A549 (cell line): Measurements from ENCODE around the gene RFPL1. TPM values are rescaled to one million over a fixed set of nuclear protein-coding genes. Genes with fewer than 3 reads are reported as not detected.
A peak's percentile ranks its signal among the peaks of the same experiment; 100 is the strongest.

Experiments
- ATAC-seq, 2 experiments: fragments of 200-7000 bp in 1 of 2; fragments of >200 bp in 1 of 2; cut with Nextera tagmentation in 1 of 2; cut with Tn5 transposase in 1 of 2; 3 replicates each; pipeline versions ENCODE4 v1.8.0 to v1.9.1; 2018 to 2020; ENCODE audit warnings: mild to moderate bottlenecking in 1 of 2, moderate library complexity in 1 of 2
- CTCF ChIA-PET: fragments of 300-600 bp; sonication (Branson Sonifier 250); formaldehyde crosslinking; extraction: SDS; loops from one replicate; lab custom pipeline; 2021; ENCODE audit warnings: antibody characterized with exemption, inconsistent platforms; lab: Yijun Ruan, JAX
- POLR2A ChIA-PET: fragments of 350-600 bp; formaldehyde crosslinking; extraction: SDS; loops from one replicate; lab custom pipeline; 2021; ENCODE audit warnings: antibody characterized with exemption, inconsistent platforms; lab: Yijun Ruan, JAX
- DNase-seq, 2 experiments: peaks; one replicate each; pipeline versions ENCODE4 v3.0.0 to v3.0.0-alpha.2; 2011 to 2016; ENCODE audit warnings: low read depth in 1 of 2, low spot score in 1 of 2
- FAIRE-seq: peaks from 2 replicates; lab custom pipeline; 2011; peaks lifted over from hg19 to GRCh38; lab: Jason Lieb, UNC
- H3K27ac ChIP-seq, 2 experiments: fragments of >200 bp; sonication (Bioruptor Twin); formaldehyde crosslinking; 3 replicates each; pipeline ENCODE4 v1.5.1; 2016 to 2017
- H3K4me1 ChIP-seq: fragments of >200 bp; sonication (Bioruptor Twin); formaldehyde crosslinking; 3 replicates; pipeline ENCODE4 v1.6.1; 2016
- H3K4me2 ChIP-seq: fragments of >200 bp; sonication (Bioruptor Twin); formaldehyde crosslinking; 3 replicates; pipeline ENCODE4 v1.6.1; 2016
- H3K4me3 ChIP-seq: fragments of >200 bp; sonication (Bioruptor Twin); formaldehyde crosslinking; 3 replicates; pipeline ENCODE4 v1.5.1; 2016
- H3K9me3 ChIP-seq: fragments of >200 bp; sonication (Bioruptor Twin); formaldehyde crosslinking; 3 replicates; pipeline ENCODE4 v1.6.1; 2016
- BHLHE40 ChIP-seq: IDR thresholded peaks from 2 replicates; pipeline ENCODE4 v1.6.1; 2012; ENCODE audit warnings: low read depth, low read length, inconsistent platforms
- CBX2 ChIP-seq: fragments of 200-600 bp; sonication (generic); IDR thresholded peaks from 2 replicates; pipeline ENCODE4 v1.6.1; 2016; ENCODE audit warnings: low read depth, mild to moderate bottlenecking, borderline replicate concordance
- CBX8 ChIP-seq: fragments of 200-600 bp; sonication (generic); IDR thresholded peaks from 2 replicates; pipeline ENCODE4 v1.6.1; 2016
- CEBPB ChIP-seq, 2 experiments: fragments of >200 bp in 1 of 2; sonication (Bioruptor Twin) in 1 of 2; formaldehyde crosslinking in 1 of 2; IDR thresholded peaks; 2 replicates each; pipeline ENCODE4 v1.6.1; 2012 to 2016
- CHD4 ChIP-seq: fragments of 200-600 bp; sonication (generic); IDR thresholded peaks from 2 replicates; pipeline ENCODE4 v1.6.1; 2016; ENCODE audit warnings: antibody characterized with exemption, mild to moderate bottlenecking, borderline replicate concordance
- EP300 ChIP-seq, 2 experiments: fragments of >200 bp; sonication (Bioruptor Twin); formaldehyde crosslinking; IDR thresholded peaks; 2 replicates in 1 of 2; 3 replicates in 1 of 2; pipeline ENCODE4 v1.6.1; 2016 to 2017
- GATA3 ChIP-seq: IDR thresholded peaks from 2 replicates; pipeline ENCODE4 v1.6.1; 2012; ENCODE audit warnings: borderline replicate concordance
- HDAC2 ChIP-seq: fragments of 200-600 bp; sonication (generic); IDR thresholded peaks from 2 replicates; pipeline ENCODE4 v1.6.1; 2016
- HOXA7 ChIP-seq: fragments of 250-450 bp; sonication (Bioruptor Pico); IDR thresholded peaks from 2 replicates; pipeline ENCODE4 v1.5.0; 2020; ENCODE audit warnings: mild to moderate bottlenecking, moderate library complexity
- HOXB13 ChIP-seq: fragments of 250-450 bp; sonication (Bioruptor Pico); IDR thresholded peaks from 2 replicates; pipeline ENCODE4 v1.5.0; 2020; ENCODE audit warnings: low read depth, mild to moderate bottlenecking, moderate library complexity
- JUN ChIP-seq, 2 experiments: fragments of >200 bp; sonication (Bioruptor Twin); formaldehyde crosslinking; IDR thresholded peaks; 2 replicates in 1 of 2; 3 replicates in 1 of 2; pipeline ENCODE4 v1.6.1; 2016 to 2017
- MAFK ChIP-seq: fragments of 450-650 bp; IDR thresholded peaks from 2 replicates; pipeline ENCODE4 v1.6.1; 2014; ENCODE audit not compliant: partially characterized antibody
- PHF8 ChIP-seq: fragments of 200-600 bp; sonication (generic); IDR thresholded peaks from 2 replicates; pipeline ENCODE4 v1.6.1; 2016; ENCODE audit warnings: low read depth, mild to moderate bottlenecking, antibody characterized with exemption, moderate library complexity, borderline replicate concordance
- POLR2A ChIP-seq: IDR thresholded peaks from 2 replicates; pipeline ENCODE4 v1.6.1; 2012; ENCODE audit warnings: mild to moderate bottlenecking, low read length
- POLR2AphosphoS2 ChIP-seq: conservative IDR thresholded peaks from 2 replicates; pipeline ENCODE4 v1.6.1; 2012; ENCODE audit warnings: low read length, improper control_type of control experiment, inconsistent platforms
- RAD21 ChIP-seq, 2 experiments: fragments of >200 bp in 1 of 2; sonication (Bioruptor Twin) in 1 of 2; formaldehyde crosslinking in 1 of 2; IDR thresholded peaks in 1 of 2; conservative IDR thresholded peaks in 1 of 2; 2 replicates in 1 of 2; 3 replicates in 1 of 2; pipeline ENCODE4 v1.6.1; 2012 to 2018; ENCODE audit warnings: inconsistent platforms in 1 of 2
- RFX5 ChIP-seq: fragments of 450-650 bp; IDR thresholded peaks from 2 replicates; pipeline ENCODE4 v1.7.1; 2014; ENCODE audit warnings: antibody characterized with exemption, mild to moderate bottlenecking, moderate library complexity
- RNF2 ChIP-seq: fragments of 200-600 bp; sonication (generic); IDR thresholded peaks from 2 replicates; pipeline ENCODE4 v1.6.1; 2016; ENCODE audit warnings: low read depth, mild to moderate bottlenecking, antibody characterized with exemption, moderate library complexity, borderline replicate concordance
- SMC3 ChIP-seq: fragments of >200 bp; sonication (Bioruptor Twin); formaldehyde crosslinking; IDR thresholded peaks from 3 replicates; pipeline ENCODE4 v1.6.1; 2018; ENCODE audit warnings: inconsistent platforms
- WGBS: methylation state at CpG from one replicate; pipeline ENCODE4 v1.1.6; 2017; ENCODE audit errors: missing lambda C conversion rate; 5-methylcytosine and 5-hydroxymethylcytosine counted together
- polyA plus RNA-seq, 4 experiments: library from polyadenylated mRNA; depleted of rRNA in 3 of 4; stranded (reverse); fragments of >200 nt; fragmentation: RNase III in 1 of 4; extraction: RNeasy Plus Mini Kit Qiagen cat#74134 plus additional on column Dnase treatment in 1 of 4; gene quantifications; 2 replicates in 3 of 4; 3 replicates in 1 of 4; pipeline ENCODE4 v1.2.3, GENCODE V29; 2011 to 2017
- TF ChIP-seq, protein P1 (sequence below): IDR thresholded peaks from 2 replicates; pipeline ENCODE4 v1.6.1; 2012
- TF ChIP-seq, protein P2 (sequence below): fragments of >200 bp; sonication (Bioruptor Twin); formaldehyde crosslinking; IDR thresholded peaks from 3 replicates; pipeline ENCODE4 v1.5.1; 2016
- TF ChIP-seq, protein P3 (sequence below): fragments of 450-650 bp; IDR thresholded peaks from 2 replicates; pipeline ENCODE4 v1.6.1; 2014; ENCODE audit warnings: antibody characterized with exemption

The RFPL1 gene
- polyA plus RNA-seq, 2 of the 4 experiments (the other 2 are of a cell fraction) = not detected

DNA sequence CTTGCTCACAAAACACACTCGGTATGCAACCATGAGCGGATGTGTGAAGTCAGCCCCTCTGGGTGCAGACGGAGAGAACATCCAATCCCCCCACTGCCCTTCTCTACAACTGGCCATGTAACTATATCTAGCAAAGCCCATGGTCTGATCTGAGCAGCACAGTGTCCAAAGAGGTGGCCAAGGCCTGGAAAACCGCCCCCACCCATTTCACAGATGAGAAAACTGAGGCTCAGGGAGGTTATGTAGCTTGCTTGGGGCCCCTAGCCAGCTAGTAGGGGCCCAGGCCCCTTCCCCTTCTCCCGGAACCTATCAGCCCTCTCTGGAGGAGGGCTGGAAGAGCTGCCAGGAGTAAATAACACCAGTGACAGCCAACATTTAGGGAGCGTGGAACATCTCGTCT is 26.2 kb downstream of the RFPL1 start:
- H3K4me3 ChIP-seq = no peak overlapping the region
- no peaks in the 10 kb centered on the region for H3K9me3 ChIP-seq
- CTCF ChIA-PET = no interaction called here
- 0 out of 3 replicates have a peak, but pooled peaks cover under 1% of the 10 kb centered on the region for H3K4me1 ChIP-seq
- ATAC-seq (no peak), FAIRE-seq (no peak), DNase-seq (no peak)
- no peak overlapping the region for H3K27ac ChIP-seq
- H3K4me2 ChIP-seq = no peak overlapping the region
- POLR2A ChIA-PET = no interaction called here
- TF ChIP-seq HOXA7 (no peak), HOXB13 (CRISPR knock-in tag) (no peak), HDAC2 (no peak), JUN (IDR thresholded peaks at IDR 0.05) (no peak), POLR2A (no peak), RFX5 (no peak), CBX8 (no peak)
- WGBS = 90% methylated on average over 4 of the region's 7 CpGs

DNA sequence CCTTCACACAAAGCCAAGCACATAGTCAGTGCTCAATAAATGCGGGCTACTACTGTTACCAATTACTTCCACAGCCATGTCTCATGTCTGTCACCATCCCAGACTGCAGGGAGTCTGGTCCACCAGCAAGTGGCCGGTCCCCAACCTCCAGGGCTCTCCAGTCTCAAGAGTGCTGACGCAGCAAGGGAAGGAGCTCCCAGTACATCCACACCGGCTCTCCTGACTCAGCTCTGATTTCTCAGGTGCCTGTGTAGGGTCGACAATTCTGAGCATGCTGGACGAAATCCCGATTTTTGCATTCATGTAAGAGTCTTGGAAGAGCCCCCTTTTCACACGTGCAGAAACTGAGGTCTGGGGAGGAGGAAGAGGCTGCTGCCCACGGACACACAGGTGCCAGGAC is 31.4 kb downstream of the RFPL1 start:
- FAIRE-seq = no peak
- ATAC-seq = peak; percentile 28 to 44; a peak in 4 of 6 replicates
- ChIA-PET CTCF (interaction anchor here (0.6 to 3.7 kb wide), 18 partner anchors 9 to 97 kb away, joined by 3 to 40 read pairs (median 4); partner anchors contain the start of gene THOC5), POLR2A (interaction anchor here (0.8 kb wide), 1 partner anchor 84 kb away, joined by 3 read pairs; the partner anchor contains the start of gene THOC5)
- peak overlapping the region; percentile 51 for H3K4me3 ChIP-seq
- peak overlapping the region; percentile 87 for H3K4me2 ChIP-seq
- peak overlapping the region; percentile 65 to 84; a peak in 4 of 6 replicates for H3K27ac ChIP-seq
- WGBS = 51% methylated on average over 3 of the region's 9 CpGs
- TF ChIP-seq POLR2AphosphoS2 (no peak), MAFK (peak; percentile 86), CHD4 (no peak), CBX2 (no peak), RNF2 (no peak)
- H3K9me3 ChIP-seq = no peaks in the 10 kb centered on the region
- DNase-seq = no peak
- 0 out of 3 replicates have a peak, but pooled peaks cover 4% of the 10 kb centered on the region for H3K4me1 ChIP-seq

DNA sequence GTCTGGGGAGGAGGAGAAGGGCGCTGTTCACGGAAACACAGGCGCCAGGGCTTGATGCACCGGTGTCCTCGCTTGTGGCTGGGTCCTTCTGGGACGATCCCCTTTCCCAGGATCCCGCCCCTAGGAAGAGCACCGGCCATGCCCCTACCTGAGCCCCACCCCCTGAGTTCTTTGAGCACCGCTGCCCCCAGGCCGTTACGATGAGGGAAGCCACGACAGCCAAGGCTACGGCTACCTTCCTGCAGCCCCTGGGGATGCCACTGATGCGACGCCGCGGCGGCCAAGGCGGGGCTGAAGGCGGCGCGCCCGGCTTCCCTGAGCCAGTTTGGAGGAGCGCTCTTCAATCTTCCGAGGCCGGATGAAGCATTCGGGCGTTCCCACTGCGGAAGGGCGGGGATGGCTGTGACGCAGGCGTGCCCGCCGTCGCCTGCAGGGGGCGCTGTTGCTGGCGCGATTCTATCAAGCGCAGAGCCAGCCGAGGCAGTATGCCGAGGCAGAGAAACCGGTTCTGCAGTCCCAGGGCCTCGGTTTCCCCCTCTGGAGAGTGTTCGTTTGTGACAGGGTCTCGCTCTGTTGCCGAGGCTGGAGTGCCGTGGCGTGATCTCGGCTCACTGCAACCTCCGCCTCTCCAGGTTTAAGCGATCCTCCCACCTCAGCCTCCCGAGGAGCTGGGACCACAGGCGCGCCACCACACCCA is 31.9 kb downstream of the RFPL1 start:
- CTCF ChIA-PET = interaction anchor here (0.6 to 3.7 kb wide), 31 partner anchors 9 to 258 kb away, joined by 3 to 40 read pairs (median 3); partner anchors contain the start of genes AP1B1 and THOC5
- Histone ChIP-seq H3K9me3 (no peaks in the 10 kb centered on the region), H3K4me2 (peak overlapping the region; percentile 87), H3K4me1 (0 out of 3 replicates have a peak, but pooled peaks cover 4% of the 10 kb centered on the region), H3K27ac (peak overlapping the region; percentile 65 to 84; a peak in 4 of 6 replicates), H3K4me3 (peak overlapping the region; percentile 51)
- FAIRE-seq (no peak), DNase-seq (peak; percentile 66 to 75), ATAC-seq (peak; percentile 94 to 97)
- 23% methylated on average over 21 of the region's 54 CpGs for WGBS
- POLR2A ChIA-PET = no interaction called here
- TF ChIP-seq RAD21 (conservative IDR thresholded peaks at IDR 0.05 in 1 of 2, IDR thresholded peaks at IDR 0.05 in 1 of 2) (peak; percentile 42 to 59), EP300 (IDR thresholded peaks at IDR 0.05) (no peak), SMC3 (peak; percentile 38; the same call in 2 of the 3 replicates), HOXA7 (no peak), GATA3 (no peak)
- TF ChIP-seq, protein P1, sequence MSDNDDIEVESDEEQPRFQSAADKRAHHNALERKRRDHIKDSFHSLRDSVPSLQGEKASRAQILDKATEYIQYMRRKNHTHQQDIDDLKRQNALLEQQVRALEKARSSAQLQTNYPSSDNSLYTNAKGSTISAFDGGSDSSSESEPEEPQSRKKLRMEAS = peak; percentile 54
- TF ChIP-seq, protein P2, sequence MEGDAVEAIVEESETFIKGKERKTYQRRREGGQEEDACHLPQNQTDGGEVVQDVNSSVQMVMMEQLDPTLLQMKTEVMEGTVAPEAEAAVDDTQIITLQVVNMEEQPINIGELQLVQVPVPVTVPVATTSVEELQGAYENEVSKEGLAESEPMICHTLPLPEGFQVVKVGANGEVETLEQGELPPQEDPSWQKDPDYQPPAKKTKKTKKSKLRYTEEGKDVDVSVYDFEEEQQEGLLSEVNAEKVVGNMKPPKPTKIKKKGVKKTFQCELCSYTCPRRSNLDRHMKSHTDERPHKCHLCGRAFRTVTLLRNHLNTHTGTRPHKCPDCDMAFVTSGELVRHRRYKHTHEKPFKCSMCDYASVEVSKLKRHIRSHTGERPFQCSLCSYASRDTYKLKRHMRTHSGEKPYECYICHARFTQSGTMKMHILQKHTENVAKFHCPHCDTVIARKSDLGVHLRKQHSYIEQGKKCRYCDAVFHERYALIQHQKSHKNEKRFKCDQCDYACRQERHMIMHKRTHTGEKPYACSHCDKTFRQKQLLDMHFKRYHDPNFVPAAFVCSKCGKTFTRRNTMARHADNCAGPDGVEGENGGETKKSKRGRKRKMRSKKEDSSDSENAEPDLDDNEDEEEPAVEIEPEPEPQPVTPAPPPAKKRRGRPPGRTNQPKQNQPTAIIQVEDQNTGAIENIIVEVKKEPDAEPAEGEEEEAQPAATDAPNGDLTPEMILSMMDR = peak; percentile 82

DNA sequence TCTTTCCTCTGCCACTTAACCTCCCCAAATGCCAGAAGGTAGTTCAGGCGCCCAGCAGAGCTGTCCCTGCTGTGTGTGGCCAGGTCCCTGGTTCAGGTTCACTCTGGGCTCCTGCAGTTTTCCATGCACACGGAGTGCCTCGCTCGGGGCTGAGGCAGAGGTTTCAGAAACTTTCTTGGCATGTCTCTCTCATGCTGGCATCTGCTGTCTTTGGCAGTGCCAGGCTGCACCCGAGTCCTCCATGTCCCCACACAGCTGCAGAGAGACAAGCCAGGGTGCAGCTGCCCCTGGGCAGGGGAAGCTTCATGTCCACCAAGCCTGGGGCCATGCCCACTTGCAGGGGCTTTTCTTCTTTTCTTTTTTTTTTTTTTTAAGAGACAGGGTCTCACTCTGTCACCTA is 34.6 kb downstream of the RFPL1 start:
- no peak overlapping the region for H3K4me2 ChIP-seq
- TF ChIP-seq CEBPB (IDR thresholded peaks at IDR 0.05) (no peak), EP300 (IDR thresholded peaks at IDR 0.05) (no peak), BHLHE40 (no peak), POLR2AphosphoS2 (no peak), GATA3 (no peak), CBX2 (no peak), CBX8 (no peak), PHF8 (no peak)
- TF ChIP-seq, protein P3, sequence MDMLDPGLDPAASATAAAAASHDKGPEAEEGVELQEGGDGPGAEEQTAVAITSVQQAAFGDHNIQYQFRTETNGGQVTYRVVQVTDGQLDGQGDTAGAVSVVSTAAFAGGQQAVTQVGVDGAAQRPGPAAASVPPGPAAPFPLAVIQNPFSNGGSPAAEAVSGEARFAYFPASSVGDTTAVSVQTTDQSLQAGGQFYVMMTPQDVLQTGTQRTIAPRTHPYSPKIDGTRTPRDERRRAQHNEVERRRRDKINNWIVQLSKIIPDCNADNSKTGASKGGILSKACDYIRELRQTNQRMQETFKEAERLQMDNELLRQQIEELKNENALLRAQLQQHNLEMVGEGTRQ = no peak
- H3K9me3 ChIP-seq = no peaks in the 10 kb centered on the region
- ChIA-PET CTCF (interaction anchor here (0.5 to 1.5 kb wide), 6 partner anchors 9 to 979 kb away, joined by 3 to 5 read pairs (median 3); partner anchors contain the start of gene THOC5), POLR2A (no interaction called here)
- ATAC-seq (no peak), DNase-seq (no peak), FAIRE-seq (no peak)
- H3K27ac ChIP-seq = no peak overlapping the region
- WGBS = 69% methylated on average over 5 of the region's 5 CpGs
- no peak overlapping the region for H3K4me3 ChIP-seq
- peaks cover 10% of the 10 kb centered on the region for H3K4me1 ChIP-seq
